CD4-positive, CD25-positive, alpha-beta regulatory T cell (primary cell): ENCODE results near the gene MSANTD1. TPM values are rescaled to one million over a fixed set of nuclear protein-coding genes. Genes with fewer than 3 reads are reported as not detected.

ENCODE experiments used
- ATAC-seq, 2 donors: fragments of 150-1000 bp; cut with Tn5 transposase; one replicate each; pipeline ENCODE4 v1.10.0; 2021; ENCODE audit warnings: low read depth in 2 of 2, moderate number of reproducible peaks in 2 of 2, moderate library complexity in 1 of 2
- DNase-seq, 3 donors: peaks; one replicate each; pipeline versions ENCODE4 v3.0.0 to v3.0.0-alpha.2; 2012 to 2022; ENCODE audit warnings: mixed read lengths in 1 of 3
- H3K27ac ChIP-seq: one replicate; pipeline ENCODE4 v1.7.0; 2013; ENCODE audit warnings: mild to moderate bottlenecking, low read length; ENCODE audit not compliant: insufficient read depth, poor library complexity, severe bottlenecking
- H3K27me3 ChIP-seq: one replicate; pipeline ENCODE4 v1.7.0; 2013; ENCODE audit warnings: low read length; ENCODE audit not compliant: control insufficient read depth, insufficient read depth
- H3K36me3 ChIP-seq: one replicate; pipeline ENCODE4 v1.7.0; 2013; ENCODE audit warnings: mild to moderate bottlenecking, low read length, moderate library complexity; ENCODE audit not compliant: control insufficient read depth, insufficient read depth
- H3K4me1 ChIP-seq: 2 replicates; pipeline ENCODE4 v1.7.0; 2013; ENCODE audit warnings: mild to moderate bottlenecking, low read length; ENCODE audit not compliant: insufficient read depth, control insufficient read depth, poor library complexity, severe bottlenecking
- H3K4me3 ChIP-seq: one replicate; pipeline ENCODE4 v1.7.0; 2013; ENCODE audit warnings: low read depth, mild to moderate bottlenecking, low read length, moderate library complexity
- H3K9me3 ChIP-seq, 2 experiments: 1 replicate in 1 of 2; 2 replicates in 1 of 2; pipeline ENCODE4 v1.7.0; 2013; ENCODE audit warnings: low read length in 2 of 2, mild to moderate bottlenecking in 1 of 2, moderate library complexity in 1 of 2; ENCODE audit not compliant: control insufficient read depth in 2 of 2
- H3K27ac Mint-ChIP-seq, 3 donors: one replicate each; pipeline ENCODE4 v1.8.0; 2020 to 2022; ENCODE audit warnings: mild to moderate bottlenecking in 3 of 3, mixed read lengths in 3 of 3, moderate library complexity in 2 of 3
- H3K27me3 Mint-ChIP-seq: one replicate; pipeline ENCODE4 v1.8.0; 2022; ENCODE audit warnings: mild to moderate bottlenecking, mixed read lengths
- H3K36me3 Mint-ChIP-seq: one replicate; pipeline ENCODE4 v1.8.0; 2020; ENCODE audit warnings: mixed read lengths
- H3K4me1 Mint-ChIP-seq, 4 donors: one replicate each; pipeline ENCODE4 v1.8.0; 2020 to 2022; ENCODE audit warnings: mixed read lengths in 4 of 4, mild to moderate bottlenecking in 1 of 4
- H3K4me3 Mint-ChIP-seq, 4 donors: one replicate each; pipeline ENCODE4 v1.8.0; 2020 to 2022; ENCODE audit warnings: mild to moderate bottlenecking in 4 of 4, mixed read lengths in 4 of 4, moderate library complexity in 3 of 4
- H3K9me3 Mint-ChIP-seq, 7 donors: one replicate each; pipeline ENCODE4 v1.8.0; 2020 to 2022; ENCODE audit warnings: mixed read lengths in 7 of 7, mild to moderate bottlenecking in 3 of 7, moderate library complexity in 2 of 7
- polyA plus RNA-seq, 4 donors: library from polyadenylated mRNA; unstranded; fragments of 300-500 nt; fragmentation: Illumina TruSeq; gene quantifications; one replicate each; pipeline ENCODE4 v1.2.3, GENCODE V29; 2021
- total RNA-seq: library from RNA; stranded (reverse); gene quantifications from one replicate; pipeline ENCODE4 v1.2.3, GENCODE V29; 2022

The MSANTD1 gene
- total and polyA plus RNA-seq, 5 donors from 2014 or later: 0.05 to 2.0 (median 0.22) TPM; not detected in 2

GRCh38 chr4:3218824-3219760 is 29.9 kb upstream of the MSANTD1 start:
- Histone ChIP-seq H3K4me1 (peaks cover 3% of the 10 kb centered on the region), H3K27ac (no peak overlapping the region), H3K4me3 (no peak overlapping the region), H3K36me3 (peaks cover 94% of the 10 kb centered on the region), H3K27me3 (no peaks in the 10 kb centered on the region), H3K9me3 (no peaks in the 10 kb centered on the region)
- Mint-ChIP-seq H3K4me3 (no peak overlapping the region), H3K4me1 (peaks cover 0 to 5% (median 2%) of the 10 kb centered on the region in 4 donors), H3K27me3 (no peaks in the 10 kb centered on the region), H3K27ac (peak overlapping the region; percentile 20 to 81 (median 80)), H3K36me3 (peaks cover 57% of the 10 kb centered on the region), H3K9me3 (no peaks in the 10 kb centered on the region)
- DNase-seq: no peak
- no peak for ATAC-seq

DNA sequence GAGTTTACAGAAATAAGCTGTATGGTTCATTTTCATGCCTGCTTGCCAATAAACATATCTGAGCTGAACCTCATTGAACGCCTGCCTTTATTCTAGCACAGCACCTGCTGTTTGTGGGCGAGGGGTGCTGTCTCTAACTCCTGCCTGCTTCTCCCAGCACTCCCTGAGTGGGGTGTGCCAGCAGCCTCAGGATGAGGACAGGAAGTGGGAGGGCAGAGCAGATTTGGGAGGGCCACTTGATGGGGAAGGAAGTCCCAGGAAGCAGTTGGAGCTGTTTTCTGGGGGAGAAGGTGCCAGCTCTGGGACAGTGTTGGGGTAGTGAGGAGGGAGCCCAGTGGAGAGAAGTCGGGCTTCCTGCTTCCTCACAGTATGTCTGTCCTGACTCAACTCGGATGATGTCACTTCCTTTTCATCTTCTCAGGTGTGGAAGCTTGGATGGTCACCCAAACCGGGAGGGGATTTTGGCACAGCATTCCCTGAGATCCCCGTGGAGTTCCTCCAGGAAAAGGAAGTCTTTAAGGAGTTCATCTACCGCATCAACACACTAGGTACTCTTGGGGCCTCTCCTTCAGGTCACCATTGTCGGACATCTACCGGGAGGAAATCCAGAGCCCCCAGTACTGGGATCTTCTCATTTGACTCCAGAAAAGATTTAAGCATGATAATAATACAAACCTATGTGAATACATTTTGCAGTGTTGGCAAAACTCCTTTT is 29.0 kb upstream of the MSANTD1 start:
- no peaks in the 10 kb centered on the region for H3K27me3 ChIP-seq
- no peak overlapping the region for H3K27ac ChIP-seq
- peaks cover 3% of the 10 kb centered on the region for H3K4me1 ChIP-seq
- H3K36me3 Mint-ChIP-seq: peaks cover 57% of the 10 kb centered on the region
- H3K4me3 ChIP-seq: no peak overlapping the region
- H3K36me3 ChIP-seq: peaks cover 95% of the 10 kb centered on the region
- H3K27ac Mint-ChIP-seq: peak overlapping the region in 2 of 3 donors; percentile 20 to 80
- no peak for ATAC-seq
- H3K4me1 Mint-ChIP-seq: peaks cover 0 to 5% (median 2%) of the 10 kb centered on the region in 4 donors
- no peaks in the 10 kb centered on the region for H3K9me3 ChIP-seq
- H3K27me3 Mint-ChIP-seq: no peaks in the 10 kb centered on the region
- no peak for DNase-seq
- no peaks in the 10 kb centered on the region for H3K9me3 Mint-ChIP-seq
- no peak overlapping the region for H3K4me3 Mint-ChIP-seq

DNA sequence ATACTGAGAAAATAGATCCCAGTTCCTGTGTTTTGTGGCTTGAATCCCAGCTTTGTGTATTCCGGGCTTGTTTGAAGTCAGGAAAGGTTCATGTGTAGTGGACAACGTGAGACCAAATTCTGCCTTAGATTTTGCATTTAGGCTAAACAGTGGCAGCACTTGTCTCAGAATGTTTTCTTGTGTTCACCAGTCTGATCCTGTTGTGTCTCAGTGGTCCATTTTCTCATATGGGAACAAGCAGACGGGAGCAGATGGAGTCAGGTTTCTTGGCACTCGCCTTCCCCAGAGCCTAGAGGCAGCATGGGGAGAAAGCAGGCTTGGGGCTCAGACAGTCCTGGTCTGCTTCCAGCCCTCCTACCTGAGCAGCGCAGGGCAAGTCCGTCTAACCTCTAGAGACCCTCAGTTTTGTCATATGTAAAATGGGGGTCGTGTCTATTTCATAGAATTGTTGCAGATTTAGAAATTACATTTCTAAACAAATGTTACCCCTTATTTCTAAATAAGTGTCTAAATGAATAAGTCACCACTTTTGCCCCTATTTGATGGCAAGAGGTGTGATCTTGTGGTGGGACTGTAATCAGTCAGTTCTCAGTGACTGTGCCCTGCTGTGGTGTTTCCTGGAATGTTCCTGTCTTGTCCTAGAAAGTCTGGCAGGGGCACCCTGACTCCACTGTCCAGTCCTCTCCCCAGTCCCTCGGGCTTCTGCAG is 28.3 kb upstream of the MSANTD1 start:
- peaks cover 0 to 5% (median 2%) of the 10 kb centered on the region in 4 donors for H3K4me1 Mint-ChIP-seq
- ATAC-seq: no peak
- H3K27me3 Mint-ChIP-seq: no peaks in the 10 kb centered on the region
- Histone ChIP-seq H3K27me3 (no peaks in the 10 kb centered on the region), H3K4me3 (no peak overlapping the region), H3K9me3 (no peaks in the 10 kb centered on the region), H3K4me1 (peaks cover 3% of the 10 kb centered on the region), H3K36me3 (peaks cover 95% of the 10 kb centered on the region), H3K27ac (no peak overlapping the region)
- peaks cover 56% of the 10 kb centered on the region for H3K36me3 Mint-ChIP-seq
- H3K9me3 Mint-ChIP-seq: no peaks in the 10 kb centered on the region
- no peak overlapping the region for H3K4me3 Mint-ChIP-seq
- H3K27ac Mint-ChIP-seq: no peak overlapping the region
- DNase-seq: no peak

GRCh38 chr4:3221184-3221494 is 27.8 kb upstream of the MSANTD1 start:
- peak overlapping the region in 1 of 3 donors; percentile 44 for H3K27ac Mint-ChIP-seq
- peaks cover 57% of the 10 kb centered on the region for H3K36me3 Mint-ChIP-seq
- DNase-seq (no peak), ATAC-seq (no peak)
- no peak overlapping the region for H3K4me3 Mint-ChIP-seq
- H3K36me3 ChIP-seq: peaks cover 94% of the 10 kb centered on the region
- no peak overlapping the region for H3K27ac ChIP-seq
- no peaks in the 10 kb centered on the region for H3K9me3 ChIP-seq
- H3K9me3 Mint-ChIP-seq: no peaks in the 10 kb centered on the region
- H3K4me1 Mint-ChIP-seq: peaks cover 0 to 5% (median 3%) of the 10 kb centered on the region in 4 donors
- no peak overlapping the region for H3K4me3 ChIP-seq
- no peaks in the 10 kb centered on the region for H3K27me3 ChIP-seq
- peaks cover 3% of the 10 kb centered on the region for H3K4me1 ChIP-seq
- no peaks in the 10 kb centered on the region for H3K27me3 Mint-ChIP-seq

- Histone ChIP-seq H3K4me1 (peaks cover 3% of the 10 kb centered on the region), H3K36me3 (peaks cover 94% of the 10 kb centered on the region), H3K27ac (no peak overlapping the region), H3K9me3 (no peaks in the 10 kb centered on the region), H3K27me3 (no peaks in the 10 kb centered on the region), H3K4me3 (no peak overlapping the region)
- H3K27me3 Mint-ChIP-seq: no peaks in the 10 kb centered on the region
- H3K27ac Mint-ChIP-seq: peak overlapping the region in 1 of 3 donors; percentile 44
- no peak for ATAC-seq
- H3K4me3 Mint-ChIP-seq: no peak overlapping the region
- peaks cover 0 to 5% (median 3%) of the 10 kb centered on the region in 4 donors for H3K4me1 Mint-ChIP-seq
- H3K9me3 Mint-ChIP-seq: no peaks in the 10 kb centered on the region
- no peak for DNase-seq
- H3K36me3 Mint-ChIP-seq: peaks cover 52% of the 10 kb centered on the region
These were observed 27.0 kb upstream of the MSANTD1 start for GRCh38 chr4:3221996-3222395.

DNA sequence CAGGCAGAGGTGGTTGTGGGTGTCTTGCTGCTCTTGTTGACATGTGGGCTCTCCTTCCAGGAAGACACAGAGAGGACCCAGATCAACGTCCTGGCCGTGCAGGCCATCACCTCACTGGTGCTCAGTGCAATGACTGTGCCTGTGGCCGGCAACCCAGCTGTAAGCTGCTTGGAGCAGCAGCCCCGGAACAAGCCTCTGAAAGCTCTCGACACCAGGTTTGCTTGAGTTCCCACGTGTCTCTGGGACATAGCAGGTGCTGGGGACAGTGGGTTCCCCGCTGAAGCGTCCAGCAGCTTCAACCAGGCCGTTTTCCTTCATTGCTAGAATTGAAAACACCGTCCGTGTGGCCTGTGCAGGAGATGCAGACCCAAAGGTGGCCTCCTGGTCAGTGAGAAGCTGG is 25.6 kb upstream of the MSANTD1 start:
- DNase-seq (no peak), ATAC-seq (no peak)
- no peaks in the 10 kb centered on the region for H3K27me3 ChIP-seq
- Mint-ChIP-seq H3K27me3 (no peaks in the 10 kb centered on the region), H3K27ac (no peak overlapping the region), H3K36me3 (peaks cover 41% of the 10 kb centered on the region), H3K4me1 (peaks cover 0 to 5% (median 3%) of the 10 kb centered on the region in 4 donors), H3K9me3 (no peaks in the 10 kb centered on the region), H3K4me3 (peak overlapping the region in 1 of 4 donors; percentile 24)
- H3K4me1 ChIP-seq: peaks cover 3% of the 10 kb centered on the region
- no peak overlapping the region for H3K27ac ChIP-seq
- no peak overlapping the region for H3K4me3 ChIP-seq
- peaks cover 88% of the 10 kb centered on the region for H3K36me3 ChIP-seq
- H3K9me3 ChIP-seq: no peaks in the 10 kb centered on the region

DNA sequence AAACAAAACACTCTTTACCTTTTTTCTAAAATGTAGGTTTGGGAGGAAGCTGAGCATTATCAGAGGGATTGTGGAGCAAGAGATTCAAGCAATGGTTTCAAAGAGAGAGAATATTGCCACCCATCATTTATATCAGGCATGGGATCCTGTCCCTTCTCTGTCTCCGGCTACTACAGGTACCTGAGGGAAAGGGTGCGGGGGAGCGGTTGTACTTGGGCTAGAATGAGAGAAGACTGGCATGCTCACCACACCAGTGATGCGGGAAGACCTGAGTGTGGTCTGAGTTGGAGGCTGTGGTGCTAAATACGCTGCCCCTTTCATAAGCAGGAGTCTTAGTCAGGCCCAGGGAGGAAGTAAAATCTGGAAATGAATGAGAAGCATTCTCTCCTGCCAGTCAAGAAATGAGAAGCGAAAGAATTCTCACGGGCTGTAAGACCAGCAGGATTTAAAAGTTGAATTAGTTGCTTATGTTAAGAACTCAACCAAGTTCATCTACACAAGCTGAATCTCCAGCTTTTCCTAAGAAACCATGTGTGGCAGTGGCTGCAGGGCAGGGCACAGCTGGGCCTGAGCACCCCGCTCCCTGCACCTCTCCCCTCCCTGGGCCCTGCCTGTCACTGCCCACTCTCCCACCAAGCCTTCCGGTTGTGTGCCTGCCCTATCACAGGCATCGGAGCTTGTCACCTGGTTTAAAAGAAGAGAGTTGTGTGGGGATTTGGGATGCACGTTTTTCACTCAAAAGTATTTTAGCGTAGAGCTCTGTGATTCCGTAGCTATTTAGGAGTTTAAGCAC is 24.8 kb upstream of the MSANTD1 start:
- H3K27ac Mint-ChIP-seq: peak overlapping the region in 2 of 3 donors; percentile 69 to 75
- peaks cover 0 to 2% (median 0%) of the 10 kb centered on the region in 7 donors for H3K9me3 Mint-ChIP-seq
- peaks cover 0 to 3% (median 1%) of the 10 kb centered on the region in 4 donors for H3K4me1 Mint-ChIP-seq
- DNase-seq (no peak), ATAC-seq (no peak)
- Histone ChIP-seq H3K27me3 (no peaks in the 10 kb centered on the region), H3K4me1 (peaks cover 3% of the 10 kb centered on the region), H3K9me3 (no peaks in the 10 kb centered on the region), H3K36me3 (peaks cover 88% of the 10 kb centered on the region), H3K4me3 (no peak overlapping the region), H3K27ac (no peak overlapping the region)
- peaks cover 39% of the 10 kb centered on the region for H3K36me3 Mint-ChIP-seq
- H3K4me3 Mint-ChIP-seq: no peak overlapping the region
- no peaks in the 10 kb centered on the region for H3K27me3 Mint-ChIP-seq
